BE2C (cell line): Measurements from ENCODE around the gene MVB12B.

Source experiments
- DNase-seq: peaks from one replicate; pipeline ENCODE4 v3.0.0-alpha.2; 2020
- H3K27me3 ChIP-seq: fragments of 250-450 bp; sonication (Bioruptor Pico); 2 replicates; pipeline ENCODE4 v1.5.1; 2020; ENCODE audit warnings: mild to moderate bottlenecking
- H3K36me3 ChIP-seq: fragments of 250-450 bp; sonication (Bioruptor Pico); 2 replicates; pipeline ENCODE4 v1.5.1; 2020; ENCODE audit warnings: mild to moderate bottlenecking
- H3K4me1 ChIP-seq: fragments of 250-450 bp; sonication (Bioruptor Pico); 2 replicates; pipeline ENCODE4 v1.5.1; 2020
- H3K4me3 ChIP-seq: 2 replicates; pipeline ENCODE4 v1.5.1; 2011; ENCODE audit warnings: low read depth, low read length
- H3K9me3 ChIP-seq: fragments of 250-450 bp; sonication (Bioruptor Pico); 2 replicates; pipeline ENCODE4 v1.5.1; 2020
- CTCF ChIP-seq: IDR thresholded peaks from 2 replicates; pipeline ENCODE4 v1.5.1; 2012; ENCODE audit warnings: mild to moderate bottlenecking, low read depth, low read length

MVB12B gene

DNA sequence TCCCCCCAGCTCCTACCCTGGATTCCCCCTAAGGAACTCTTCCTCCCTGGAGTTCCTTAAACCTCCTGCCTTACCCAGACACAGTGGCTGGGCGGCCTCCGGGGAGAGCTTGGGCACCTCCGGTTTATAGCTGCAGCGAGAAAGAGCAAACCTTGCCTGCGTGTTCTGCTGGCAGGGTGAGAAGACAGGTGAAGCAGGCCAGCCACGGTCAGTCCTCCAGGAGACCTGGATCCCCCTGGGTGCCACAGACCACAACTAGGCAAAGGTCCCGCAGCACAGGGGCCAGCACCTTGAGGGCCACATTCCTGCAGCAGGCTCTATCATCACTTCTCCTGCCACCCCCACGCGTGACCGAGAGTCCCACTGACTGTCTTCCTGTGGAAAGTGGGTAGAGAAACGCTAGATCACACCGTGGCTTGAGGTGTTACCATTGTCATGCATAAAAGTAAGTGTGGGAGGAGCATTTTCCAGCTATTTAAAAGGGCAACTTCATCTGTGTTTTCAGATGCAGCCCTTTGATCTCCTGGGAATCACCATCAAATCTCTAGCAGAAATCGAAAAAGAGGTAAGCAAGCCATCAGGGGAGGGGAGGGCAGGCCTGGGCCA lies 156.9 kb downstream of the MVB12B start:
- Histone ChIP-seq H3K9me3 (no peaks in the 10 kb centered on the region), H3K36me3 (no peaks in the 10 kb centered on the region), H3K27me3 (no peaks in the 10 kb centered on the region), H3K4me1 (peaks cover 5% of the 10 kb centered on the region; the same call in 1 of the 2 replicates), H3K4me3 (no peak overlapping the region)
- no peak for TF ChIP-seq CTCF
- DNase-seq, result no peak

DNA sequence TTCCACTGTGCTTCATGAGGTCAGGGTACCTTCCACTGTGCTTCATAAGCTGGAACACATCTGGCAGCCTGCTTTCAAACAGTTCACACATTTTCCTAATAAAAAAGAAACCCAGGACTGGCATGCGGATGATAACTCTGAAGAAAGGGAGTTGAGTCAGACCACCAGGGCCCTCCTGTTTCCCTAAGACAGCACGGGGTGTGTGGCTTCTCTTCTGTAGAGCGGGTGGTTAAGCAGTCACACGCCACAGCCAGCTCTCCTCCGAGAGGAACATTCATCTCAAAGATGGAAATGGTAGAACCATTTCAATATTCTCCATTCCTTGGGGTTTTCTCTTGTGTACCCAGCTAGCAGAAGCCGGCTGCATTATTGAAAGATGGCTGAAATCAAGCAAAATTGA lies 159.0 kb downstream of the MVB12B start:
- H3K4me3 ChIP-seq, result no peak overlapping the region
- no peaks in the 10 kb centered on the region for H3K27me3 ChIP-seq
- no peak for TF ChIP-seq CTCF
- H3K36me3 ChIP-seq, result no peaks in the 10 kb centered on the region
- peaks cover 5% of the 10 kb centered on the region; the same call in 1 of the 2 replicates for H3K4me1 ChIP-seq
- no peaks in the 10 kb centered on the region; the same call in 1 of the 2 replicates for H3K9me3 ChIP-seq
- no peak for DNase-seq

DNA sequence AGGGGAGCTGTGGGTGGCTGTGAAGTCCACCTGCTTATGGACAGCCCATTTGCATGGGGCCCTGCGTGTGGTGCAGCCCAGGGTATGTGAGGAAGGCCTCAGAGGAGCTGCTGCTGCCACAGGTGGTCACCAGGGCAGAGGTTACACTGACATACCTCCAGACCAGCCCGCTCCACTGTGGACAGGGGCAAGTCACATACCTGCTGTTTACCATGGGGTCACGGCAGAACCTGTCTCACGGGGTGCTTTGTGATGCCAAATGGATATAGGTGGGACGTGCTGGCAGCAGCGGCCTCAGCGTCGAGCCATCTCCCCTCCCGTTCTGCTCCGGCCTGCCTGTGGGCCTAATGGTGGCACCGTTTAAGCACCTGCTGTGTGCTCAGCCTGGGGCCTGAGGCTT lies 159.6 kb downstream of the MVB12B start:
- TF ChIP-seq CTCF, result no peak
- DNase-seq, result no peak
- peaks cover 9% of the 10 kb centered on the region; the same call in 1 of the 2 replicates for H3K4me1 ChIP-seq
- H3K36me3 ChIP-seq, result no peaks in the 10 kb centered on the region
- no peaks in the 10 kb centered on the region; the same call in 1 of the 2 replicates for H3K9me3 ChIP-seq
- H3K4me3 ChIP-seq, result no peak overlapping the region
- peaks cover 4% of the 10 kb centered on the region for H3K27me3 ChIP-seq

DNA sequence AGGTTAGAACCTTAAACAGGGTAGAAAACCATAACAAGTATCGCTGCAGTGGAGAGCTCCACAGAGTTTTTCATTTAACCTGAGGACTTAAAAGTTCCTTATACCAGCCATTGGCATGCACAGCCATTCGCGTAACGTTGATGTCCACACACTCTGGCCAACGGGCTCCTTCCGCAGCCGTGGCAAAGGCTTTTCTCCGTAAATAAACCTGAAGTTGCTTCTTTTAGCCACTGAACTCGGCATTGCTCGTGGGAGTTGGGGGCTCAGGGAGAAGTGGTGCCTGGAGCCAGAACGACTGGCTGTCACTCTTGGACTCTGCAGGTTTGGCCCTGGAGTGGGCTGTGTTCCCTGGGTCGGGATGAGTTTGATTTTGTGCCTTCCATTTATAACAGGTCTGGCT lies 161.2 kb downstream of the MVB12B start:
- TF ChIP-seq CTCF, result no peak
- Histone ChIP-seq H3K4me3 (no peak overlapping the region), H3K27me3 (peaks cover 4% of the 10 kb centered on the region), H3K36me3 (no peaks in the 10 kb centered on the region), H3K9me3 (no peaks in the 10 kb centered on the region; the same call in 1 of the 2 replicates), H3K4me1 (peaks cover 4% of the 10 kb centered on the region; the same call in 1 of the 2 replicates)
- no peak for DNase-seq

- DNase-seq, result no peak
- no peaks in the 10 kb centered on the region for H3K36me3 ChIP-seq
- 0 out of 2 replicates have a peak, but pooled peaks cover 4% of the 10 kb centered on the region for H3K4me1 ChIP-seq
- H3K27me3 ChIP-seq, result peaks cover 4% of the 10 kb centered on the region
- no peaks in the 10 kb centered on the region; the same call in 1 of the 2 replicates for H3K9me3 ChIP-seq
- H3K4me3 ChIP-seq, result no peak overlapping the region
- no peak for TF ChIP-seq CTCF
Observed at GRCh38 chr9:126488310-126488709, 161.7 kb downstream of the MVB12B start.

DNA sequence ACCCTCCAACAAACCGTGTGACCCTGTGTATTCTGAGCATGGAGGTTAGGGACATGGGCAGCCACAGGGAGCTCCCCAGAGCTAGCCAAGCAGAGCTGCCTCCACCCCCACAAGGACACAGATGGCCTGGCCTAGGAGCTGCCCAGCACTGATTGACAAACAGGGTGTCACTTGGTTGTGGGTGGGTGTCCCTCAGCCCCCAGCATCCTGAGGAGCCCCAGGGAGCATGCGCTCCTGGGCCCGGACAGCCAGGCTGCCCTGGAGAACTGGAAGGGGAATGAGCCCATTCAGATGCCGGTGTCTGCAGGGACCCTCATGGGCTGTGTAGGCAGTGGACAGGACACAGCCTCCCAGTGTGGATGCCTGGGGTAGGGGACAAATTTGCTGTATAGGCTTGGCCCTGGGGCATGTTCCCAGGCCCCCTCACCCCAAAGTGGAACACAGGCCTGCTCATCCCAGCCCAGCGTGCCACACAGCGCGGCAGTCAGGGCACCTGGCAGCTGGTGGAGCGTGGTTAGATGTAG lies 162.3 kb downstream of the MVB12B start:
- peaks cover 4% of the 10 kb centered on the region for H3K27me3 ChIP-seq
- no peaks in the 10 kb centered on the region; the same call in 1 of the 2 replicates for H3K9me3 ChIP-seq
- H3K4me1 ChIP-seq, result 0 out of 2 replicates have a peak, but pooled peaks cover 4% of the 10 kb centered on the region
- no peak for DNase-seq
- no peak overlapping the region for H3K4me3 ChIP-seq
- no peak for TF ChIP-seq CTCF
- no peaks in the 10 kb centered on the region for H3K36me3 ChIP-seq
